Measurements from ENCODE around the gene FAM20C. TPM values are rescaled to one million over a fixed set of nuclear protein-coding genes. Genes with fewer than 3 reads are reported as not detected.

Gene FAM20C
- total RNA-seq, 4 donors from 2014 or later = 46.5 to 79.2 (median 69.8) TPM

DNA sequence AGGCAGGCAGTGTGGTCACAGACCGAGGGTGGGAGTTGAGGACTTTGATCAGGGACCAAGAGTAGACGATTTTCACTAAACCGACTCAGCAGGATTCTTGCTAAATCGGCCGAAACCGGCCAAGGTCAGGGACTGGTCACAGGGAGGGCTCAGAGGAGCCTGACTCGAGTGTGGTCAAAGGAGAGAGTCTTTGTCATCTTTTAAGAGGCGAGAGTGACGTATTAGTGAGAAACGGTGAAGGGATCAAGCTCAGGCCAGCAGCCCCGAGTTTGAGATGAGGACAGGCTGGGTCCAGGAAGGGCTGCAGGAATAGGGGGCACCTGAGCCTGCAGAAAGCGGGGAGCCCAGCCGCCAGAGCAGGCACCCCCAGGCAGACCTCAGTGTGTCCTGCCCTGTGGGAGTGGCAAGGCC lies 41.6 kb upstream of the FAM20C start:
- Histone ChIP-seq H3K27me3 (no peaks in the 10 kb centered on the region), H3K36me3 (no peaks in the 10 kb centered on the region), H3K9me3 (no peaks in the 10 kb centered on the region), H3K4me3 (no peak overlapping the region), H3K4me1 (peaks cover 7 to 38% (median 35%) of the 10 kb centered on the region in 4 donors), H3K27ac (replicated peaks in 1 of 4) (peak overlapping the region in 2 of 4 donors; percentile 92 to 96)
- WGBS = 73% methylated on average over 13 of the region's 13 CpGs
- intact Hi-C loops (cut with DNase I) = loop anchor here (1.0 kb wide), 1 partner anchor 10 kb away; no protein-coding TSS in a partner anchor
- TF ChIP-seq POLR2A (IDR thresholded peaks at IDR 0.05; ENCODE audit: low read depth) (no peak), POLR2AphosphoS5 (IDR thresholded peaks at IDR 0.05) (no peak)
- TF ChIP-seq, protein P1, sequence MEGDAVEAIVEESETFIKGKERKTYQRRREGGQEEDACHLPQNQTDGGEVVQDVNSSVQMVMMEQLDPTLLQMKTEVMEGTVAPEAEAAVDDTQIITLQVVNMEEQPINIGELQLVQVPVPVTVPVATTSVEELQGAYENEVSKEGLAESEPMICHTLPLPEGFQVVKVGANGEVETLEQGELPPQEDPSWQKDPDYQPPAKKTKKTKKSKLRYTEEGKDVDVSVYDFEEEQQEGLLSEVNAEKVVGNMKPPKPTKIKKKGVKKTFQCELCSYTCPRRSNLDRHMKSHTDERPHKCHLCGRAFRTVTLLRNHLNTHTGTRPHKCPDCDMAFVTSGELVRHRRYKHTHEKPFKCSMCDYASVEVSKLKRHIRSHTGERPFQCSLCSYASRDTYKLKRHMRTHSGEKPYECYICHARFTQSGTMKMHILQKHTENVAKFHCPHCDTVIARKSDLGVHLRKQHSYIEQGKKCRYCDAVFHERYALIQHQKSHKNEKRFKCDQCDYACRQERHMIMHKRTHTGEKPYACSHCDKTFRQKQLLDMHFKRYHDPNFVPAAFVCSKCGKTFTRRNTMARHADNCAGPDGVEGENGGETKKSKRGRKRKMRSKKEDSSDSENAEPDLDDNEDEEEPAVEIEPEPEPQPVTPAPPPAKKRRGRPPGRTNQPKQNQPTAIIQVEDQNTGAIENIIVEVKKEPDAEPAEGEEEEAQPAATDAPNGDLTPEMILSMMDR (IDR thresholded peaks at IDR 0.05) = no peak
- no peak for DNase-seq (ENCODE audit: extremely low spot score)

DNA sequence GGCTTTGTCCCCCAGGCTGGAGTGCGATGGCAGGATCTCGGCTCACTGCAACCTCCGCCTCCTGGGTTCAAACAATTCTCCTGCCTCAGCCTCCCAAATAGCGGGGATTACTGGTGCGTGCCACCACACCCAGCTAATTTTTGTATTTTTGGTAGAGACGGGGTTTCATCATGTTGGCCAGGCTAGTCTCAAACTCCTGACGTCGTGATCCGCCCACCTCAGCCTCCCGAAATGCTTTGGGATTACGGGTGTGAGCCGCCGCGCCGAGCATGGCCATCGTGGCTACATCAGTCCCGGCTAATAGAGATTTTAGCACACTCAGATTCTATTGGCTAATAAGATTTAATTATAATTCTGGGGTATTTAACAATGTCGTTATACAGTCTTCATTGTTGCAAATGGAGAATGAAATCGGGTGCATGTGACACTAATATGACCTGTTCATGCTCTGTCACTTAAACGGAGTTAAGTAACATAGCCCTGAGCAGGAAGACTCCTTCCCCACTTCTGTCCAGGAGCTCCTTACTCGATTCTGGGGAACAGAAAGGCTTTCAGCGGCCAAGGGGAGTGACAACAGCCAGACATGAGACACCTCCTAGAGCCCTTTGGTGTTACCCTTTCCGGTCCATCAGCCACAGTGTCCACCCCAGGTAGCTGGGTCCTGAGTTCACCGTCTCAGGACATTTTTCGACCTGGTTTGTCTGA lies 40.9 kb upstream of the FAM20C start:
- Histone ChIP-seq H3K9me3 (no peaks in the 10 kb centered on the region), H3K4me1 (peaks cover 7 to 44% (median 41%) of the 10 kb centered on the region in 4 donors), H3K27ac (replicated peaks in 1 of 4) (no peak overlapping the region), H3K4me3 (no peak overlapping the region), H3K27me3 (no peaks in the 10 kb centered on the region), H3K36me3 (no peaks in the 10 kb centered on the region)
- 94% methylated on average over 25 of the region's 25 CpGs for WGBS
- intact Hi-C loops (cut with DNase I) = no loop called here
- no peak for DNase-seq (ENCODE audit: extremely low spot score)
- TF ChIP-seq POLR2AphosphoS5 (IDR thresholded peaks at IDR 0.05) (no peak), POLR2A (IDR thresholded peaks at IDR 0.05; ENCODE audit: low read depth) (no peak), EP300 (IDR thresholded peaks at IDR 0.05) (no peak)
- TF ChIP-seq, protein P1 (IDR thresholded peaks at IDR 0.05) = no peak

DNA sequence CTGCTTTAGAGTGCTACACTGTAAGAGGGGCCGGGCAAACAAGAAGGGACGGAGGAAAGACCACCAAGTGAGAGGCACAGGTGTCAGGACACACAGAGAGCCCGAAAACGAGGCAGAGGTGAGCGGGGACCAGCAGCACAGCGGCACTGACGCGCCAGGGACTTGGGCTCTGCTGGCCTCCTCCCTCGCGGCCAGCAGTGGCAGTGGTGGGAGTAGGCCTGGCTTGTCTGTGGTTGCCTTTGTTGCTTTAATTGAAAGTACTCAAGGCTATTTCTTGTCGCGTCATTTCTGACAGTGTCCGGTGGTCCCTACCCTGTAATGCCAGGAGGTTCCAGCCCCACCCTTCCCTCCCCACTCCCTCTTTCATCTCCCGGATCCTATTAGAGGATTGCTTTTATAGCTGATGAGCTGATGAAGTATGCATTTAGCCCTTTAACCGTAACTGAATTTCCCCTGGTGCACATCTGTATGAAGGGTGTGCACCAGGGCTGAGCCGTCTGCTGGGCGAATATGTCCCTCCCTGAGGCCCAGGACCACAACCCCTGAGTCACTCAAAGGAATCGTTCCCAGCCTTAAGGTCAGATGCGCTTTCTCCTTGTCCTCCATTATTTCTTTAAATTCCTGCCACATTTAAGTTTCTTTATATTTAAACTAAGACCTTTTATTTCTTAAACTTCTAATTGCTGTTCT lies 39.5 kb upstream of the FAM20C start:
- Histone ChIP-seq H3K27me3 (no peaks in the 10 kb centered on the region), H3K36me3 (no peaks in the 10 kb centered on the region), H3K4me1 (peaks cover 7 to 50% (median 42%) of the 10 kb centered on the region in 4 donors), H3K9me3 (no peaks in the 10 kb centered on the region), H3K27ac (replicated peaks in 1 of 4) (no peak overlapping the region), H3K4me3 (no peak overlapping the region)
- no peak for DNase-seq (ENCODE audit: extremely low spot score)
- WGBS = 89% methylated on average over 17 of the region's 19 CpGs
- intact Hi-C loops (cut with DNase I) = no loop called here
- TF ChIP-seq, protein P1 (IDR thresholded peaks at IDR 0.05) = no peak
- TF ChIP-seq EP300 (IDR thresholded peaks at IDR 0.05) (no peak), POLR2A (IDR thresholded peaks at IDR 0.05; ENCODE audit: low read depth) (no peak), POLR2AphosphoS5 (IDR thresholded peaks at IDR 0.05) (no peak)

DNA sequence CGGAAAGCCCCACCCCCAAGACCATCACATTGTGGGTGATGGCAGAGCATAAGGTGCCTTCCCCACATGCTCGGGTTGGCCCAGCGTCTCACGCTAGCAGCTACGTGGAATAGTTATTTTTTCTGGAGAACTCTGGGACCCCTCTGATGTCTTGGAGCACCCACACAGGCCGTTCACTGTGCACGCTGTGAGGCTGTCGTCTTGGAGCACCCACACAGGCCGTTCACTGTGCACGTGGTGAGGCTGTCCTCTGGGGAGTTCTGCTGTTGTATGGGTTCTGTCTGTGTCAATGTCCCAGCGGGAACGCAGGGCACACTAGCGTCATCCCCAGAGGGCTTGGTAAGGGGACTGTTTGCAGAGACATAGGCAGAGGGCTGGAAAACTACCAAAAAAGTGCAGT lies 38.8 kb upstream of the FAM20C start:
- Histone ChIP-seq H3K27ac (replicated peaks in 1 of 4) (peak overlapping the region in 1 of 4 donors; percentile 44), H3K4me3 (no peak overlapping the region), H3K9me3 (no peaks in the 10 kb centered on the region), H3K4me1 (peaks cover 7 to 50% (median 40%) of the 10 kb centered on the region in 4 donors), H3K27me3 (no peaks in the 10 kb centered on the region), H3K36me3 (no peaks in the 10 kb centered on the region)
- 87% methylated on average over 13 of the region's 13 CpGs for WGBS
- DNase-seq (ENCODE audit: extremely low spot score) = no peak
- intact Hi-C loops (cut with DNase I) = no loop called here
- no peak for TF ChIP-seq POLR2A (IDR thresholded peaks at IDR 0.05; ENCODE audit: low read depth)
- no peak for TF ChIP-seq EP300 (IDR thresholded peaks at IDR 0.05)
- TF ChIP-seq, protein P1 (IDR thresholded peaks at IDR 0.05) = no peak
- no peak for TF ChIP-seq POLR2AphosphoS5 (IDR thresholded peaks at IDR 0.05)
